ENCODE measurements around the gene ANK2.
"Not testable (repeated sequence)": the region's sequence is repeated elsewhere in the genome, so short reads cannot be mapped to it uniquely, and the experiment has no call there.

ANK2 gene

DNA sequence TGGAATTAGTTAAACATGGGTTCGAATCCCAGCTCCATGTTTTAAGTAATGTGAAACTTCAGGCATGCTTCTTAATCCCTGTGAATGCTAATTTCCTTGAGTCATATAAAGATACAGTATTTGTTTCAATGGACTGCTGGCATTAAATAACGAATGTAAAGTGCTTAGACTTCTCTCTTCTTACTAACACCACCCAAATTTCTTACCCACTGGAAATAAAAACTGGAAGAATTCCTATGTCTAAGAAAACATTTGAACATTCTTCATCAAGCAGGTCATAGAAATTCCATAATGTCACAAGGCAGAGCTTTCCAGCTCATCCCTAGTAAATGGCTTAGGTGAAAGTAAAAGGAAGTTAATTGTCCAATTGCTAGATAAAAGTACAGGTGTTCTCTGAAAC, 172.5 kb downstream of the ANK2 start:
- no peak for DNase-seq

DNA sequence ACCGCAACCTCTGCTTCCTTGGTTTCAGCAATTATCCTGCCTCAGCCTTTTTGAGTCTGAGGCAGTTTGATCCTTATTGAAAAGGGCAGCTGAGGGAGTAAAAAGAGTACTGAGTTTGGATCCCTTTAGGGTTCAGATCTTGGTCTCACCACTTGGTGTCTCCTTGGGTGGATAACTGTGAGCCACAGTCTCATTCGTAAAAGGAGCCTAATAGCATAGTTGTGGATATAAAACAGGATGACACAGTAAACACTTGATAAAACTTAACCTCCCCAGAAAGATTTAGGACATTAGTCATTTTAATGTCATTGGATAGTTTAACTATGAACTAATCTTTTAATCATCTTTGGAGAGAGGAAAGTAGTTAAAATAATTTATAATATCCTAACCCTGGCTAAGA, 173.0 kb downstream of the ANK2 start:
- no peak for DNase-seq

DNA sequence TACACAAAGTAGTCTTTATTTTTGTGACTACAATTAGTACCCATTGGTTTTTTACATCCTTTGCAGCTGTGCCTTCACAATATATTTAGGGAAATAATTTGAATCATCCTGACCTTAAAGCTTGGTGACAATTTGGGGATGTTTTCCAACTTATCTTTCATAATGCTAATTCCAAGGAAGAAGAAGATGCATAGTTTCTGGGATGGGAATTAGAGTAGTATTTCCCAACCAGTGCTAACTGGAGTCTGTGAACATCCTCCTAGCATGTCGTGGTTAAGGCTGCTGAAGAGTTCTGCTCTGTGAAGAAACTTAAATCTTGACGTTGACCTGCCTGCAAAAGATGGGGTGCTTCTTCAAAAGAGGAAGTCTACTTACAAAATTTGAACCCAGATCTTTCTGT, 173.5 kb downstream of the ANK2 start:
- DNase-seq: no peak

DNA sequence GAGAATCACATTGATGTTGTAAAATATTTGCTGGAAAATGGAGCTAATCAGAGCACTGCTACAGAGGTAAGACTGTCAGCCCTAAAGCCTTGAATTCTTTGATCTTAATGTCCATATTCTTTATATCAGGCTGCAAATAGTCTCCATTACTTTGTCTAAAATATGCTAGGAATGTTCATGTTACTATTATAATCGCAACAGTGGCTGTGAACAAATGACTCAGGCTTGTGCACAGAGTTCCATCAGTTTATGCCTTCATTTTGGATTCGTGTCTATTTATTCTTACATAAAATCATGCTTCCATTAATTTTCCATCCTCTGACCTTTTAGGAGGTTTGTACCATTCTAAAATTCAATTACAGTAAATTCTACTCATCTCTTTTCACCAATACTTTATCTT, 182.7 kb downstream of the ANK2 start:
- DNase-seq: no peak

DNA sequence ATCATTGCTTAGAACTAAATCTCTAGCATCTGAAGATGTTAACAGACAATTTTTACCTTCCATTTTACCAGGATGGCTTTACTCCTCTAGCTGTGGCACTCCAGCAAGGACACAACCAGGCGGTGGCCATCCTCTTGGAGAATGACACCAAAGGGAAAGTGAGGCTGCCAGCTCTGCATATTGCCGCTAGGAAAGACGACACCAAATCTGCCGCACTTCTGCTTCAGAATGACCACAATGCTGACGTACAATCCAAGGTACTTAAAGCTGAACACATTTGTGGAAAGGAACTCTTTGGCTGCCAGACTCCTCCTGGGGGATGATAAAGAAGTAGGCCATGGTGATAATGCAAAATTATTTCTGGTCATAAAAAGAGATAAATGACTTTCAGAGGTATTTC, 187.5 kb downstream of the ANK2 start:
- no peak for DNase-seq

DNA sequence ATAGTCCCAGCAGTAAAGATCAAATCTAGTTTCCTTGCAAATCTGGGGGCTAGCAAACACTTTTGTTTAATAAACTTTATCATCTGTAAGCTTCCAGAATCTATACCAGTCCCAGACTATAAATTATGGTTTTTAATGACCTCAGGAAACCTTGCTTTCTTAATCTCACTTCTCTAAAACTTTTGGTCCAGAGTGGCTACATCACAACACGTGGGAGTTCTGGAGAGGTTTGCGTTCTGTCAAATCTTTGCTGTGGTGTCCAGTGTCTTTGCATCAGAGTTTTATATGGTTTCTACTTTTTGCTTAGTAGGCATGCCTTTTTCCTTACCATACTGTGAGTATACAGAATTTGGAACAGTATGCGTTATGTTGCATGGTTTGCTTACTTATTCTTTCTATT, 193.9 kb downstream of the ANK2 start:
- DNase-seq: no peak

DNA sequence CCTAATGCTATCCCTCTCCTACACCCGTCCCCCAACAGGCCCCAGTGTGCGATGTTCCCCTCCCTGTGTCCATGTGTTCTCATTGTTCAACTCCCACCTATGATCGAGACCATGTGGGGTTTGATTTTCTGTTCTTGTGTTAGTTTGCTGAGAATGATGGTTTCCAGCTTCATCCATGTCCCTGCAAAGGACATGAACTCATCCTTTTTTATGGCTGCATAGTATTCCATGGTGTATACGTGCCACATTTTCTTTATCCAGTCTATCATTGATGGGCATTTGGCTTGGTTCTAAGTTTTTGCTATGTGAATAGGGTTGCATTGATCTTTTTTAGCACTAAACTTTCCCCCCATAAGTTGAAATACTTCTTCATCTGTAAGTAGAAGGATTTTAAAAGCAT, 195.3 kb downstream of the ANK2 start:
- not testable (repeated sequence) for DNase-seq

DNA sequence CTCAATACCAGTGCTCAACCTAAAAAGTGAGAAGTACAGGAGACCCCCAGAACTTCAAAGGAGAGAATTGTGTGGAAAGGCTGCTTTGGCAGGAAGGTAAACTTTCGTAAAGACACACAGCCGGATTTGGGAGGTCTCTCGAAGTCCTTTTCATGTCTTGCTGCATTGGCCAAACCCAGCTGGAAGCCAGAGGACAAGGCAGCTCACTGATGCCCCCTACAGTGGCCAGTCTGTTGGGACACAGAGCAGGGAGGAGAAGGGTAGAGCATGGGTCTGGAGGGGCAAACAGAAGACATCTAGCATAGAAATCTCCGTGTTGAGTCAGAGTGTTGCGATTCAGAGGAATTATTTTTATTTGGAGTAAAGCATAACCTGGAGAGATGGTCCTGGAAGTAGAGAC, 198.9 kb downstream of the ANK2 start:
- no peak for DNase-seq

DNA sequence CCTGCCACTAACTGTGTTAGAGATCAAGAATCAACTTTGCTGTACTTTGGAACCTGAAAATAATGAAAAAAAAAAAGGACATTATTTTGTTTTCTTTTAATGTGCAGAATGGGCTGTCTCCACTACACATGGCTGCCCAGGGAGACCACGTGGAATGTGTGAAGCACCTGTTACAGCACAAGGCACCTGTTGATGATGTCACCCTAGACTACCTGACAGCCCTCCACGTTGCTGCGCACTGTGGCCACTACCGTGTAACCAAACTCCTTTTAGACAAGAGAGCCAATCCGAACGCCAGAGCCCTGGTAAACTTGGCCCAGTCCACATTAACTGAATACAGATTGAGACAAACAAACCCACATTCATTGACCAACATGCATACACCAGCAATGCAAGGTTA, 206.2 kb downstream of the ANK2 start:
- no peak for DNase-seq

DNA sequence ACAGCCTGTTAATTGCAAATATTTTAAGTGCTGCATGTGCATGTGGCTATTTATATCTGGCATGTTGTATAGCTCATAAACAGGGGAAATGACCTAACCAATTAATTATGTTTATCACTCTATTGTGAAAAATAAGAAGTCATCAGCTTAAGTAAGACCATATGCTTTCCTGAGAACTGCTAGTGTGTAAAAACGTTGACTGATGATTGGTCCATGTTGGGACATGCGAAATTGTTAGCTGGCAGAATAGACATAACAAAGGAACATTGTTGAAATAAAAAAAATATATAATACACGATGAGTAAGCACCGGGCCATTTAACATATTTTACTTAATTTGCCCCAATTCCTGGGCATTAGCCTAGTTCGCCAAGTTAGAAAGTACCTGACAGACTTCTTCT, 207.5 kb downstream of the ANK2 start:
- DNase-seq: no peak

DNA sequence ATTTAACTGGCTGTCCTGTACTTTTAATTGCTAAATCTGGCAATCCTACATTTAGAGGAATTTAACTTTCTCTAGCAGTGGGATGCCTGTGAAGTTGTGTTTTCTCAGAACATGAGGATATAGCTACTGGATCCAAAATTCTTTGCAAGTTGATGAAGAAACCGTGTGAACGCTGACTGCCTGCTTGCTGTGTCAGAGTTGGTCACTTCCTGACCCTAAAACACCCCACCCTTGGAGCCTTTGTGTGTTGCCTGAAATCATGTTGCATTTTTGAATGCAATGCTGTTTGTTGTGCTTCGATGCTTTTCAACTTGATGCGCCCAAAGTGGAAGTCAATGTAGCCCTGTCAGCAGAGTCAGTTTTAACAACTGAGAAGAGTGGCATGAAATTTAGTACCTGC, 211.2 kb downstream of the ANK2 start:
- no peak for DNase-seq

DNA sequence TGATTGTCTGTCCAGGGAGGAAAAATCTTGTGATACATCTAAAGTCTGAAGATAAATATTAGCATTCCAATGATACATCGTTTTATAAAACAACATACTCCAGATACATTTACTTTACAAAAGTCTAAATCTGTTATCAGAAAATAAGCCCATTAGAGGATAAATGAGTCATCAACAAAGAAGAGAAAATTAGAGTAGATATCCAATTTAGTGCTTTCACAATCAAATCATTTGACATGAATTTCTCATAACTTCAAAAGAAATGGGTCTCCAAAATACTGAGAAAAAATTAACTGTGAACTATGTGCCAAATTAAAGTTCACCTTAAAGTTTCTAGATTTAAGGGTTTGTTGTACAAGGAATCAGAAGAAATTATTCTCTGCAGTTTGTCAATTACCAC, 213.8 kb downstream of the ANK2 start:
- DNase-seq: no peak

DNA sequence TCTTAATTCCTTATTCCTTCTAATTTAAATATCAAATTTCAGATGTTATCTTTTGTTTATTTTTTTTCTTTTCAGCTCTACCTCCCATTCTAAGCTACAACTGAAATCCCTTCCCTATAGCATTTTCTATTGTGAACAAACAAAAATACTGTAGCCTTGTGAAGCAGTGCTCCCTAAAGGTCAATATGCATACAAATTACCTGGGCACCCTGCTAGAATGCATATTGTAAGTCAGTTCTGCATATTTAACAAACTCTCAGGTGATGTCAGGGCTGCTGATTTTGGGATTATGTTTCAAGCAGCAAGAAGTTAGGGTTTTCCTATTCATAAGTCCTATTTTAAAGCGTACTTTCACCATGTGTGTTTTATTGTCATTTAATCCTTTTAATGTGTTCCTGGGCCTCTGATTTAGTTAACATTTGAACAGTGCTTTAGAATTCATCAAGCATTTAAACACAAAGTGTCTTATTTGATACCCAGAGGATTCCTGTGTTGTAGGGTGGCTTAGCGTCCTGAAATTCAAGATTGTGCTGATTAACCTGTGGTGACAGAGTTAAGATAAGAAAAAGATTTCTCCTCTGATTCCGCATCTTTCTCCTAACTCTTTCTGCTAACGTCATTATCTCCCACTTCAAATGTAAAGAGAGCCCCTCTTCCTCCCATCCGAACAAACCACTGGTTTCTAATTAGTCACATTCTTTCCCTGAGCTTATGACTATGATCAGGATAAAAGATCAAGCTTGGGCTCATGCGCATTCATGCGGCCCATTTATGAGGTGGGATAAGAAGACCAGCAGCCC, 221.3 kb downstream of the ANK2 start:
- DNase-seq: no peak

DNA sequence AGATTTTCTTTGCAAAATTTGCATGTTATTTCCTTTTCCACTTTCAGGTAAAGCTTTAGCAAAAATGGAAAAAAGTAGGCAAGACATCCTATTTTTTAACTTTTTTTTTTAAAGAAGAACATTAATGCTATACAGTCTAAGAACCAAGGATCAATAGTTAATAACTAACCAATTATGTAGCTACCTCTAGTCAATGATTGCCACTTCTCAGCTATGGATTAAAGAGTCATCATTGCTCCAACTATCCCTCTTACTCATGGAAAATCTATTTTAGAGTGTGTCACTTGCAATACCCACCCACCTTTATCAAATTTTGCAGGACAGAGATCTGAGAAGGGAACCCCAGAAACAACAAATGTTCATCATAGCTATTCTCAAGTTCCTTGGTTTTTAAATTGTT, 223.1 kb downstream of the ANK2 start:
- no peak for DNase-seq

DNA sequence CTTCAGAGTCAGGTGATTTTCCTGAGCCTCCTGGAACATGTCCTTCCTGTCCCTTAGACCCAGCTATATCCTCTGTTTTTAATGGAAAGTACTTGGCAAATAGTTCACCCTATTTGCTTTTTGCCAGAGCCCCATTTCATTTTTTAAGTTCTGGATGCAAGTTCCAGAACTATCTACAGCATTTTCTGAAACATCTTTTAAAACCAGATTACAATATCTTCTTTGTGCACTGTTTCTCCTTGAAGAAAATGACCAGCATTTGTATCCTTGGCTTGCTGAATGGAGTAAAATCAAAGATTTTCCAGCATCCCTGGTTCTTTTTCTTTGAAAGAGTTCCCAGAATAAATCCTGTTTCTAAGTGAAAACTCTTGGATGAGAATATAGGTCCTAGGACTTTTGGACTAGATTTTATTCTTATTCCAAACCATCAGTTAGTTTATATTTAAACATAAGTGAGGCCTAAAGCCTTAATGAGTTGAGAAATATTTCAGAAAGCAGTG, 224.3 kb downstream of the ANK2 start:
- no peak for DNase-seq

DNA sequence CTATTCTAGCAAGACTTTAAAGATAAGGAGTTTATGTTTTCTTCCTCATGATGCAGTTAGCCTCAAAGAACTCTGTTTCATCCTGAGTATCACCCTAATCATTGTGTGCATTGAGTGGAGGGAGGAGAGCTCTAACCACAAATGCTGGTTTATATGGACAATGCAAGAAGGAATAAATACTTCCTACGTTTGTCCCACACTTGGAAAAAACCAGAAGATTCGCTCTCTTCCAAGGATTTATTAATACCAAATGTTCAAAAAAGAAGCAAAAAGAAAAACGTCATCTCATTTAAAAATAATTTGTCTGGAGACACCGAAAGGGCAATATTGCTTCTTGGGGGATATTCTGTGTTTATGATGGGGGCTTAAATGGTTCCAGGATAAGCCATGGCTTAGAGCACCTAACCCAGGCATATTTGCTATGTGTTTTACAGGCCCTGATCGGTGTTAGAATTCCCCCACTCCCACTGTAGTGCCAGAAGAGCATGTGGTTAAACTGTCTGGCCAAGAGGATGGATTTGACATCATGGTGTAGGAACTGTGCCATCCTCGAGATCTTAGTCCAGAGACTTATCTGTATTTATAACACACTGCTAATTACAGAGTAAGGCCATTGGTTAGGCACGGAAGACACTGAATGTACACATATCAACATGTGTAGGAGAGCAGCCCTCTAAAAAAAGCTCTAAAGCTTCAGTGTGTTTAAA, 227.2 kb downstream of the ANK2 start:
- DNase-seq: no peak

DNA sequence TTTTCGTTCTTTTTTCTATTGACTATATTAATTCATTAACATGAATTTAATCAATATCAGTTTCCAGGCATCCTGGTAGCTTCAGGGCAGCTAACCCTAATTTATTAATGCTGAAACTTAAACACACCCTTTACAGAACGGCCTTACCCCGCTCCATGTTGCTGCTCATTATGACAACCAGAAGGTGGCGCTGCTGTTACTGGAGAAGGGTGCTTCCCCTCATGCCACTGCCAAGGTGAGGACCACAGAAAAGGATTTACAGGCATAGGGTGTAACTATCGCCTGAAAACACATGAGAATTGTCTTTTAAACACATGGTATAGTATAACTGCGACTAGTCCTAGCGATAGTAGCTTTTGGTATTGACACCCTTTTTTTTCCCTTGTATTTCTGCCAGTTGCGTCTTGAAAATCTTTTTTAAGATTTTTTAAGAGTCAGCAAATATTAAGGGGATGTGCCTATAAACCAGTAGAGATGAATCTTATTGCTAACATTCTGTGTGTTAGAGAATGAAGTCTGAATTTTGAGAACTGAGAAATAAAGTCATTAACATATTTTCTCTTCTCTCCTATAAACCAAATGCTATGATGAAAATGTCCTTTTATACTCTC, 229.0 kb downstream of the ANK2 start:
- peak; percentile 40 for DNase-seq

DNA sequence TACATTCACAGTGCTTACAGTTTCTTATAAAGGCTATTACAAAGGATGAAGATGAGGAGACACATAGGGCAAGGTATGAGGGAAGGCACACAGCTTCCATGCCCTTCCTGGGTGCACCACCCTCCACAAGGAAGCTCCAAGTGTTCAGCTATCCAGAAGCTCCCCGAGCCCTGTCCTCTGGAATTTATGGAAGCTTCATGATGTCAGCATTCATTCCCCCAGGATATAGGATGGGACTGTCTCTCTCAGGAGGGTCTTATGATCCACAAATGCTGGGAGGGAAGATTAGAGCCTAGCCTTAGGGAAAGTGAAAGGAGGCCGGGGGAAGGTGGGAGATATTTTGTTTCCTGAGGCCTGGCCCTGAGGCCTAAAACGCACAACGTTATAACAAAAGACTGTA, 236.0 kb downstream of the ANK2 start:
- no peak for DNase-seq

DNA sequence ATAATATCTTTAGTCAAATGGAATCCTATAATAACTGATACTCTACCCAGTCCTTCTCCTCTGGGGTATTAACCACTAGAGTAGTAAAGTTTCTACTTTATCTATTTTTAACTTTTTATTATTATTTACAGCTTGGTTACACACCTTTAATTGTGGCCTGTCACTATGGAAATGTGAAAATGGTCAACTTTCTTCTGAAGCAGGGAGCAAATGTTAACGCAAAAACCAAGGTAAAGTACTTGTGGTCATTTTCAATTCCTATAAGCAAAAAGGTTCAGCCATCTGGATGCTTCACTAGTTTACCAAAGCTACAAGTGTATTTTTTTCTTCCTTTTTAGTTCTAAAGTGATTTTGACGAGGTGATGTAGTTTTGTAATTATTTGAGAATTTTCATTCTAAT, 238.8 kb downstream of the ANK2 start:
- no peak for DNase-seq

DNA sequence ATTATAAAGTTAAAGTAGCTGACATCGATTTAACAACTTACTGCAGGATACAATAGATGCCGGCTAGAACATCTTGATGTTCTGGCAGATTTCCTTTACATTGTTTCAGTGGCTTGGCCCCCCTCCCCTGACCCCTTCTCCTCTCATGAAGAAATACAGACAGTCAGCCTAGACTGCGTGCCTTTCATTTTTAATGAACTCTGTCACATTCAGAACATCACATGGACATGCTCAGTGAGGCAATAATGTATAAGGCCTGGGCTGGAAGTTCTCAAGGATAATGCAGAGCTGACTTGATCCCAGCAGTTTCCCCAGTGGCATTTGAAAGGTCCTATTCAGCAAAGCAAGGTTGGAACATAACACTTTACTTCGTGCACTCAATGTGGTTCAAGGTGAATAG, 239.2 kb downstream of the ANK2 start:
- DNase-seq: no peak

DNA sequence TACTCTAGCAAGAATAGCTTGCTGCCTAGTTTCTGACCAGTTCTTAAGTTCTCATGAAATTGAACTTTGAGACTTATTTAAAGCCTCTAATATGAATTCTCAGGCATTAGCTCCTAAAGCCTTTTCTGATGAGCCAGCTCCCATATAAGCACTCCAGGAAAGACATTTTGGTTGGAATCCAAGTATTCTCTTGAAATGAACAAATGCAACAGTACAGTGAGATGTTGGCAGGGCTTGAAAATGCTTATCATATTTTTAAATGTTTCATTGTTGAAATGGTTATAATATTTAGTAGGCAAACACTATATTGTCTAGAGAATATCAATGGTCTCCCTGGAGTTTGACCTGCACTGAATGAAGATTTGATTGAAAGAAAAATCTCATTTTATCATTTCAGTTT, 240.3 kb downstream of the ANK2 start:
- no peak for DNase-seq

DNA sequence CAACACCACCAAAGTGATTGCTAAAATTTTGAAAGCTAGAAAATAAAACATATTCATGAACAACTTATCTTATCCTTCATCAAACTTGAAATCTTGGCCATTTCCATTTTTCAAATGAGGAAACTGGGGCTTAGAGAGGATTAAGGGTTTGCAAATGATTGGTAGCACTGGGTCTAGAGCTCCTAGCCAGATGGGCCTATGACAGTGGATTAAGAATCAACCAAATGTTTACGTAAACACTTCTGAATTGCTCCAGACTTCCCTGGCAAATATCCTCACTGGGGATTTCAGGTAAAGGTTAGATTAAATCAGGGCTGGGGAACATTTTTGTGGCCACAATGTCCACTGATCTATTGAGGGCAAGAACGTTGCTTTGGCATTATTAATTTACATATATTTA, 241.2 kb downstream of the ANK2 start:
- no peak for DNase-seq

DNA sequence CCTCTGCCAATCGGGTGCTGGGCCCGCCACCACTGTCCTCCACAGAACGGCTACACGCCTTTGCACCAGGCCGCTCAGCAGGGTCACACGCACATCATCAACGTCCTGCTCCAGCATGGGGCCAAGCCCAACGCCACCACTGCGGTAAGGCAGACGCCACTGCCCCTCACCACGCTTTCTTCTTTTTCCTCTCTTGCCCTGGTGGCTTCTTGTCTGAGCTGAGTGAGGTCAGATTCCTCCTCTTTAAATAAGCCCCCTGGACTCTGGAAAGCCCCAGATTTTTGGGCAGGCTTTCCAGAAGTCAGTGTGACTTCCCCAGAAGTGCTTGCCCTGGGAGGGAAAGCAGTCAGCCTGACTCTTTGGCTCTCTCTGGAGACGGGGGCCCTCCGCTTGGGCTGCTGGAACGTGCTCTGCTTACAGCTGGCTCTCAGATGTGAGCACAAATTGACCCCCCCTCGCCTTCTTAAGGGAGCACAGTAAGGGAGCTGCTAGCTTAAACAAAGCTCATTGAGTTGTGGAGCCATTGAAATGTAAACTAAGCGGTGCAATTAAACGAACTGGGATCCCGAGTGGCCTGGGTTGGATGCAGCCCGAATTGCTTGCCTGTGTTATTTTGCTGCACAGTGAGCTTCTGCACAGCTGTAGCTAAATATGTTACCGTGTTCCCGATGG, 243.1 kb downstream of the ANK2 start:
- DNase-seq: no peak
